NB4 (cell line): Measurements from ENCODE around the gene FAM76A.

Source experiments
- CTCF ChIP-seq: IDR thresholded peaks from one replicate; pipeline ENCODE4 v1.5.1; 2012; ENCODE audit warnings: low read depth, low read length
- MAX ChIP-seq: IDR thresholded peaks from 2 replicates; pipeline ENCODE4 v1.6.1; 2011; ENCODE audit warnings: low read depth, low read length
- POLR2A ChIP-seq: IDR thresholded peaks from 2 replicates; pipeline ENCODE4 v1.6.1; 2011; ENCODE audit warnings: mild to moderate bottlenecking; ENCODE audit not compliant: insufficient read length; ENCODE audit errors: extremely low read depth

GRCh38 chr1:27686223-27686990, 39.4 kb upstream of the FAM76A start:
- TF ChIP-seq CTCF (no peak), POLR2A (no peak), MAX (no peak)
